Neural crest cell (in vitro differentiated cells): ENCODE measurements around the gene SCARB2. TPM values are rescaled to one million over a fixed set of nuclear protein-coding genes. Genes with fewer than 3 reads are reported as not detected.
A peak's percentile ranks its signal among the peaks of the same experiment; 100 is the strongest.

Experiments
- DNase-seq: peaks from one replicate; pipeline ENCODE4 v3.0.0; 2021; ENCODE audit warnings: low read depth, mixed read lengths, low spot score
- H3K27ac Mint-ChIP-seq: one replicate; pipeline ENCODE4 v1.8.0; 2021; ENCODE audit warnings: mild to moderate bottlenecking, mixed read lengths; ENCODE audit not compliant: unreplicated experiment
- H3K27me3 Mint-ChIP-seq: 2 replicates; pipeline ENCODE4 v1.8.0; 2021; ENCODE audit warnings: low read depth, mild to moderate bottlenecking, mixed read lengths
- H3K36me3 Mint-ChIP-seq: 2 replicates; pipeline ENCODE4 v1.8.0; 2021; ENCODE audit warnings: low read depth, mild to moderate bottlenecking, mixed read lengths
- H3K4me1 Mint-ChIP-seq: 2 replicates; pipeline ENCODE4 v1.8.0; 2021; ENCODE audit warnings: mixed read lengths
- H3K4me3 Mint-ChIP-seq: one replicate; pipeline ENCODE4 v1.8.0; 2021; ENCODE audit warnings: mild to moderate bottlenecking, mixed read lengths
- H3K9me3 Mint-ChIP-seq: 2 replicates; pipeline ENCODE4 v1.8.0; 2021; ENCODE audit warnings: mixed read lengths
- total RNA-seq: library from RNA; stranded (reverse); gene quantifications from 2 replicates; pipeline ENCODE4 v1.2.1, GENCODE V29; 2021
- TF ChIP-seq, protein P1 (sequence below): fragments of 200-600 bp; sonication (generic); conservative IDR thresholded peaks from 2 replicates; pipeline ENCODE4 v1.5.0; 2021; ENCODE audit warnings: antibody characterized with exemption, mild to moderate bottlenecking

Gene SCARB2
- total RNA-seq, 1 donor from 2014 or later = 60.8 TPM

- H3K27me3 Mint-ChIP-seq = no peaks in the 10 kb centered on the region
- no peak for DNase-seq
- H3K27ac Mint-ChIP-seq = no peak overlapping the region
- no peaks in the 10 kb centered on the region for H3K9me3 Mint-ChIP-seq
- H3K4me1 Mint-ChIP-seq = peaks cover 17% of the 10 kb centered on the region
- TF ChIP-seq, protein P1, sequence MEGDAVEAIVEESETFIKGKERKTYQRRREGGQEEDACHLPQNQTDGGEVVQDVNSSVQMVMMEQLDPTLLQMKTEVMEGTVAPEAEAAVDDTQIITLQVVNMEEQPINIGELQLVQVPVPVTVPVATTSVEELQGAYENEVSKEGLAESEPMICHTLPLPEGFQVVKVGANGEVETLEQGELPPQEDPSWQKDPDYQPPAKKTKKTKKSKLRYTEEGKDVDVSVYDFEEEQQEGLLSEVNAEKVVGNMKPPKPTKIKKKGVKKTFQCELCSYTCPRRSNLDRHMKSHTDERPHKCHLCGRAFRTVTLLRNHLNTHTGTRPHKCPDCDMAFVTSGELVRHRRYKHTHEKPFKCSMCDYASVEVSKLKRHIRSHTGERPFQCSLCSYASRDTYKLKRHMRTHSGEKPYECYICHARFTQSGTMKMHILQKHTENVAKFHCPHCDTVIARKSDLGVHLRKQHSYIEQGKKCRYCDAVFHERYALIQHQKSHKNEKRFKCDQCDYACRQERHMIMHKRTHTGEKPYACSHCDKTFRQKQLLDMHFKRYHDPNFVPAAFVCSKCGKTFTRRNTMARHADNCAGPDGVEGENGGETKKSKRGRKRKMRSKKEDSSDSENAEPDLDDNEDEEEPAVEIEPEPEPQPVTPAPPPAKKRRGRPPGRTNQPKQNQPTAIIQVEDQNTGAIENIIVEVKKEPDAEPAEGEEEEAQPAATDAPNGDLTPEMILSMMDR = no peak
- H3K36me3 Mint-ChIP-seq = no peaks in the 10 kb centered on the region
- no peak overlapping the region for H3K4me3 Mint-ChIP-seq
These were observed 60.3 kb downstream of the SCARB2 start for GRCh38 chr4:76153356-76153755.

- TF ChIP-seq, protein P1 = no peak
- peak; percentile 95 for DNase-seq
- Mint-ChIP-seq H3K9me3 (no peaks in the 10 kb centered on the region), H3K27ac (peak within 1 kb of the TSS; percentile 96), H3K27me3 (no peaks in the 10 kb centered on the region), H3K4me3 (peak within 1 kb of the TSS; percentile 97), H3K36me3 (no peaks in the 10 kb centered on the region), H3K4me1 (peaks cover 35% of the 10 kb centered on the region)
These were observed 65.3 kb downstream of the SCARB2 start, which contains the start of gene NUP54 for GRCh38 chr4:76148142-76148865. NUP54 (minus strand) TSS chr4:76148397; CDS start chr4:76148374, 23 bp downstream.

DNA sequence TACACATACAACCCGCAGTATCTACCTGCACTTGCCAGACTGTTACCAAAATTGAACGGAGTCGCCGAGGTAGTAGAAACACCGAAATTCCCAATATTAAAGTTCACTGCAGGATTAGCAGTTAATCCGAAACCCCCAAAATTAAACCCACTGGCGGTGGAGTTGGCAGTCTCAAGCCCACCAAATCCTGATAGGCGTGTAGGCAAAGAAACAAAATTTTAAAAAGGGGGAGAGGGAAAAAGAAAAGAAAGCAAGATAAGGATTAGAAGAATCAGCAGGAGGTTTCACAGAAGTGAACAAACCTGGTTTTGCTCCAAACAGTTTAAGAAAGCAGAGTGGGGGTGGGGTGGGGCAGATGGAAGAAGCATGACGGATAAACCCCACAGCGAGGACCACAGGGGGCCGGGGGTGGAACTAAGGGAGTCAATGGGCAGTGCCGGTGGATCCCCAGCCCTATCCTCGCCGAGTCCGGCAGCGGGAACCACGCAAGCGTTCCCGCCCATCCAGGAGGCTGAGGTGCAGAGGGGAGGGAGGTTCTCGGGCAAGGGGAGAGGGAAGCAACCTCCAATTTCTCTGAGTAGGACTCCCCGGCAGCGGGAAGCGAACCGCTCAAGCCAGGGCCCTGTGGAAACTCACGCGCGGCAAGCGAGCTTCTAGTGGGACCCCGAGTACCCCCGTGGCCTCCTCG lies 66.0 kb downstream of the SCARB2 start:
- H3K4me3 Mint-ChIP-seq = peak overlapping the region; percentile 97
- DNase-seq = peak; percentile 55
- no peaks in the 10 kb centered on the region for H3K27me3 Mint-ChIP-seq
- no peaks in the 10 kb centered on the region for H3K9me3 Mint-ChIP-seq
- peaks cover 4% of the 10 kb centered on the region for H3K36me3 Mint-ChIP-seq
- peaks cover 31% of the 10 kb centered on the region for H3K4me1 Mint-ChIP-seq
- H3K27ac Mint-ChIP-seq = peak overlapping the region; percentile 96
- TF ChIP-seq, protein P1 = no peak

- TF ChIP-seq, protein P1 = no peak
- Mint-ChIP-seq H3K4me3 (peak overlapping the region; percentile 65), H3K4me1 (peaks cover 29% of the 10 kb centered on the region), H3K9me3 (no peaks in the 10 kb centered on the region), H3K27ac (no peak overlapping the region), H3K27me3 (no peaks in the 10 kb centered on the region), H3K36me3 (peaks cover 8% of the 10 kb centered on the region)
- no peak for DNase-seq
These were observed 69.1 kb downstream of the SCARB2 start for GRCh38 chr4:76144546-76144945.

GRCh38 chr4:76141241-76141640 lies 72.4 kb downstream of the SCARB2 start:
- no peak overlapping the region for H3K4me3 Mint-ChIP-seq
- H3K27me3 Mint-ChIP-seq = no peaks in the 10 kb centered on the region
- no peak overlapping the region for H3K27ac Mint-ChIP-seq
- H3K9me3 Mint-ChIP-seq = no peaks in the 10 kb centered on the region
- peaks cover 4% of the 10 kb centered on the region for H3K4me1 Mint-ChIP-seq
- TF ChIP-seq, protein P1 = no peak
- H3K36me3 Mint-ChIP-seq = peaks cover 10% of the 10 kb centered on the region
- DNase-seq = no peak
